ENCODE measurements around the gene ZNF132.

Gene ZNF132

GRCh38 chr19:58455306-58455705 lies 15.4 kb upstream of the ZNF132 start:
- TF ChIP-seq, protein P1, sequence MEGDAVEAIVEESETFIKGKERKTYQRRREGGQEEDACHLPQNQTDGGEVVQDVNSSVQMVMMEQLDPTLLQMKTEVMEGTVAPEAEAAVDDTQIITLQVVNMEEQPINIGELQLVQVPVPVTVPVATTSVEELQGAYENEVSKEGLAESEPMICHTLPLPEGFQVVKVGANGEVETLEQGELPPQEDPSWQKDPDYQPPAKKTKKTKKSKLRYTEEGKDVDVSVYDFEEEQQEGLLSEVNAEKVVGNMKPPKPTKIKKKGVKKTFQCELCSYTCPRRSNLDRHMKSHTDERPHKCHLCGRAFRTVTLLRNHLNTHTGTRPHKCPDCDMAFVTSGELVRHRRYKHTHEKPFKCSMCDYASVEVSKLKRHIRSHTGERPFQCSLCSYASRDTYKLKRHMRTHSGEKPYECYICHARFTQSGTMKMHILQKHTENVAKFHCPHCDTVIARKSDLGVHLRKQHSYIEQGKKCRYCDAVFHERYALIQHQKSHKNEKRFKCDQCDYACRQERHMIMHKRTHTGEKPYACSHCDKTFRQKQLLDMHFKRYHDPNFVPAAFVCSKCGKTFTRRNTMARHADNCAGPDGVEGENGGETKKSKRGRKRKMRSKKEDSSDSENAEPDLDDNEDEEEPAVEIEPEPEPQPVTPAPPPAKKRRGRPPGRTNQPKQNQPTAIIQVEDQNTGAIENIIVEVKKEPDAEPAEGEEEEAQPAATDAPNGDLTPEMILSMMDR (IDR thresholded peaks at IDR 0.05): no peak

GRCh38 chr19:58453743-58454142 lies 13.8 kb upstream of the ZNF132 start:
- TF ChIP-seq, protein P1 (IDR thresholded peaks at IDR 0.05): no peak

DNA sequence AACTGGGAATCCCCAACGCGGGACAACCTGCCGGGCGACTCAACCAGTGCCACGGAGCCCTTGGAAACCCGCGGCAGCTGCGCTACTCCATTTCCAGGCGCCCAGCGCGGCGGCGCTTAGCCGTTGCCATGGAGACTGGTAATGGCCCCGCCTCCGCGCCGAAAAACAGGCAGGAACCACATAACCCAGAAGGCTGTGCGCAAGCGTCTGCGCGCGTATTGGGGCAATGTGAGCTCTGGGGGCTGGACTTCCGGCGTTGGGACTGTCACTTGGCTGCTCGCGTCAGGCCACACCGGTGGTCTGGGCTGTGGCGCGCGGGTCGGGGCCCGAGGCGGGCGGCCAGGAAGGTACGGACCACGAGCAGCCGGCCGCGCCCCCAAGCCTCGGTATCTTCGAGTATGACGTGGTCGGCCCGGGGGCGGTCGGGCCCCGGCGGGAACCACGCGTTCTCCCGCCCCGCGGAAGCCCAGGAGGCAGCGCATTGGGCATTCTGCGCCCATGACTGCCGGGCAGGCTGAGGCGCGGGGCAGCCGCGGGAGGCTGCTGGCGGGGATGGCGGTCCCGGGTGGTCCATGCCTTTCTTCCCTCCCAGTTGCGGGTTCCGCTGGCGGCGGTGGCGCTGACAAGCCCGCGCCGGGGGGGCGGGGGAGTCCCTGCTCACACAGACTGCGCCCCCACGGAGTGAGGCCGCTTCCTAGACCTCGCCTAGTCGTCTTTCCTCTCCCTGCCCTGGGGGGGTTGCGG lies 11.6 kb upstream of the ZNF132 start, which contains the start of gene ZNF324B:
Gene ZNF324B, plus strand, starts transcription at position 265 of the 744 bp plus-strand sequence. CDS start 2,080 bp downstream, outside the sequence.
- TF ChIP-seq, protein P1 (IDR thresholded peaks at IDR 0.05): no peak

DNA sequence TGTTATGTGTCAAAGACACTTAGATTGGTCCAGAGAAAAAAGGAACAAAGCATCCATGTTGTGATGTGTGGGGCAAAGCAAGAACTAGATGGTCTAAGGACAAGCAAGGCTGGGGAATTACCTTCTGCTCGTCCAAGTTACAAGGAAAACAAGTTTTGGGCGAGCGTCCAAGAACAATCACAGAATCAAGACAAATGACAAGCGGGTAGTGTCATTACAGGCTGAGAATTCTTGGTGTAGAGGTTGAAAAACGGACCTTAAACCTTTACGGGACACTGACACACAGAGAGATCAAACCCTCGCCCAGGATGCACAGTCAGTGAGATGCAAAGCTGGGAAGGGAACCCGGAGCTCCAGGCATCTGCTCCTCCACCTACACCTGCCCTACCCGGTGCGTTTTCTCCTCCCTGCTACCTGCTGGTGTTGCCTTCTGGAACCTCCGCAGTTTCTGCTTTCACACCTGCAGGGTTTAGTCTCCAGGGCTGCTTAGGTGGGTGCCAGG lies 11.0 kb upstream of the ZNF132 start:
- TF ChIP-seq, protein P1 (IDR thresholded peaks at IDR 0.05): no peak

DNA sequence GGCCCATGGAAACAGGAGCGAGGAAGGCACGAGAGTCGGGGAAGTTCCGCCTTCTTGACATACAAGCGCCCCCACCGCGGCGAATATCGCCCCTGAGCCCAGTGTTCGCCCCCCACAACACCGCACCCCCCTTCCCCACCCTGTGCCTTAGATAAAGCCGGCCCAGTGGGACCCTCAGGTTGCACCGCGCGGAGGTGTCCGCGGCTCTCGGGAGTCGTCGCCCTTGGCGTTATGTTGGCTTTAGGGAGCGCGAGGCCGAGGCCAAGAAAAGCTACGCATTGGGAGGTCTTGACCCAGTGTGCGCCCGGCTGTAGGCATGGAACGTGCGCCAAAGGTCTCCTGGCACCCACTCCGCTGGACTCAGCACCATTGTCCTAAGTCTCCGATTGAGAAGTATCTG lies 603 bp upstream of the ZNF132 start:
- TF ChIP-seq, protein P1 (IDR thresholded peaks at IDR 0.05): no peak

- TF ChIP-seq, protein P1 (IDR thresholded peaks at IDR 0.05): no peak
Measured at GRCh38 chr19:58434217-58434616, 5.7 kb downstream of the ZNF132 start.

DNA sequence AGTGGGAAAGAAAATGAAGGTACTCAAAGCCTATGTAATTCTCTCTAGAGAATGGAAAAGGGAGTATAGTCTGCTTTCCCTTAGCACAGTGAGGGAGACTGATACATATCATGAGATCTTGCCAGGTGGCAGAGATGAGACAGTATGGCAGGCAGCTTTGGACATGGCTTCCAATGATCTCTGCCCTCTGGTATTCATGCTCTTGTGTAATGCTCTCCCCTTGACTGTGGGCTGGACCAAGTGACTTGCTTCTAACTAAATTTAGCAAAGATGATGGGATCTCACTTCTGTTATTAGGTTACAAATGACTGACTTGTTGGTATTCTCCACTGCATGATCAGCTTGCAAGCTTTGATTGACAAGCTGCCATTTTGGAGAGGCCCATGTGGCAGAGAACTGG lies 10.2 kb downstream of the ZNF132 start:
- TF ChIP-seq, protein P1 (IDR thresholded peaks at IDR 0.05): no peak

Measured in LNCAP (cell line).